Islet precursor cell (in vitro differentiated cells): Measurements from ENCODE around the gene CAPN8.

Experiments
- DNase-seq: peaks from one replicate; pipeline ENCODE4 v3.0.0-alpha.2; 2018

The CAPN8 gene

DNA sequence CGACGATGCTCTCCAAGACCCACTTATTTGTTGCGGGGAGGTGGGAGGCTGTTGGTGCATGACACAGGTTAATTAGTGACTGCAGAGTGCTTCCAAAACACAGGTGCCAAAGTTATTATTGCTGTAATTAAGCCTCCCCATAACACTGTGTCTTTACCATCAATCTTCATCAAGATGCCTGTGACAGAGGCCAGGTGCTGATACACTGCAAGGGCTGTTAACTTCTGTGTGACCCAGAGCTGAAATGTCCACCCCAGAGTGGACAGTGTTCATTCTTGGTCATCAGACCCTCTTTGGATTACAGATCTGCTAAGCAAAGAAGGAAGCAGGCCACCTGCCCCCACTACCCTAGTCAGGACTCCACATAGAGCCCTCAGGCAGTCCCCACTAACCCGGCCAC, 55.5 kb downstream of the CAPN8 start:
- DNase-seq = no peak

DNA sequence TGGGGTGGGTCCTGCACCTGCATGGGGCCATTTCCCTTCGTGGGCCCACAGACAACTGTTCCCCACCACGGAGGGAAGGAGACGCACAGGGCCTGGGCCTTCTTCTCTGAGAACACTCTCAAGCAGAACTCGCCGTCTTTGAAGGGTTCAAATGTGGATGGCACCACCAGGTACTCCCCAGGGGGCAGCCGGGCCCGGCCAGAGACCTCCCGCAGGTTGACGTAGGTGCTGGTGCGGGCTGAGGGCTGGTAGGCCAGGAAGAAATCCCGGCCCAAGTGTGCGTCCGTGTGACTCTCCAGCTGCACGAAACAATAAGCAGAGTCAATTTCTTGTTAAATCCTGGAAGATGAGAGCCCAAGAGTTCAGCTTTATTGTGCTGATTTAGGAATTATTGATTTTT, 56.4 kb downstream of the CAPN8 start:
- no peak for DNase-seq

DNA sequence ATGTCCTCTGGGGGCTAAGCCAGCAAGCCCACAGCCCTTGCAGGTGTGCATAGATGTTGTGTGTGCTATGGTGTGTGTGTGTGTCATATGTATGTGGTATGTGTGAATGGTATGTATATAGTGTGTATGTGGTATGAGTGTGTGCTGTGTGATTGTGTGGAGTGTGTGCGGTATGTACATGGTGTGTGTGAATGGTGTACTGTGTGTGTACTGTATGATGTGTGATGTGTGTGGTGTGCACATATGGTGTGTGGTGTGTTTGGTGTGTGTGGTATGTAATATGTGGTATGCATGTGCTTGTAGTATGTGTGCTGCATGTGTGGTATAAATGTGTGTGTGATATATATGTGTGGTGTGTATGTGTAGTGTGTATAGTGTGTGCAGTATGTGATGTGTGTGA, 107.0 kb downstream of the CAPN8 start:
- no peak for DNase-seq

DNA sequence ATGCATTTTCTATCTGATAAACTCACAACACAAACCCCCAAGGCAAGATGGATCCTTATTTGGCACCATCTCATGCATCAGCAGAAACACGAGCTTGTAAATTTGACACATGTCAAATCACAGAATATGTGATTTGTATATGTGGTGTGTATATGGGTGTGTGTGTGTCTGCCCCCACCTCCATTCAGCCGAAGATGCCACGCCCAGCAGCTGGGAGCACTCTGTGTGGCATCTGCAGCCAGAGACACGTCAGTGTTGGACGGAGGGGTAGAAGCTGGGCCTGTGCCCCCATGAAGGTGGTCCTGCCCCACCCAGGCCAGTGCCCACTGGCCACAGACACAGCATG, 108.4 kb downstream of the CAPN8 start:
- no peak for DNase-seq

DNA sequence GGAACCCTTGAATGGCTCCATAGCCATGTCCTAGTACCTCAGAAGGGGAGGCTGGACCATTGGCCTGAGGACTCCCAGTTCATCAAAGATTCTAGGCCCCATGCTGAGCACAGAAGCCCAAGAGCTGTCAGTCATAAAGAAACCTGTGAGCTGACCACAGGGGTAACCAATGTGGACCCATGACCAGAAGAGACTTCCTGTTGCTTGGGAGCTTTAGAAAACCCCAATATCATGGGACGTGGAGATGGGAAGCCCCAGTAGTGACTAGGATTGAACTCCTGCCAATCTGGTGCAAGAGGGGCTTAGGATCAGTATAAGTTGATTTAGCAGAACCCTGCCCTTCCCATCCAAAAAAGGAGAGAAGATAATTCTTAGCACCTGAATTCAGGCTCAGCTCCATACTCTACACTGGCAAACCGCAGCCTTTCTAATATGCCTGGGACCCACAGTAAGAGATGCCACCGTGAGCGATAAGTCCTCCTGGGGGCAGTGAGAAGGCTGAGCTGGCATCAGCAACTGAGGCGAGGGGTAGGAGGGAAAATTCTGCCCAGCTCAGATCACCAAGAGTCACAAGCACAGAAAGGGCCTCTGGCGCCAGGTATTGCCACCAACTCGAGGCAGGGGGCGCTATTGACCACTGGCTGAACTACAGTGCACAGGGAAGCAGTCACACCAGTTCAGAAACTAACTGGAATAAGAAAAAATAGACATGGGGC, 108.9 kb downstream of the CAPN8 start:
- DNase-seq = peak; percentile 76

DNA sequence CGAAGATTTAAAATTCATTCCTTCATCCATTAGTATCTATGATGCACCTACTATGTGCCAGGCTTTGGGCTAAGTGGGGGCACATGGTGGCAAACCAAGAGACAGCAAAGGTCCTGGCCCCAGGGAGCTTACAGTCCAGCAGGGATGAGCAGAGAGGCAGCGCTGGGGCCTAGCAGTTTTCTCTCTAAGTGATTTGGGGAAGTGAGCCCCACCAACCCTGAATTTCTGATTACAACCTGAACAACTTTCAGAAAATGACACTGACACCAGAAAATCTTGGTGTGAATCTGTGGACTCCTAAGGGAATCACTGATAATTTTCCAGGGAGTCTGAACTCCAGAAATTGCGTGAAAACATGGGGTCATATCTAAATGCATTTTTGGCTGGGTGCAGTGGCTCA, 111.5 kb downstream of the CAPN8 start:
- no peak for DNase-seq

DNA sequence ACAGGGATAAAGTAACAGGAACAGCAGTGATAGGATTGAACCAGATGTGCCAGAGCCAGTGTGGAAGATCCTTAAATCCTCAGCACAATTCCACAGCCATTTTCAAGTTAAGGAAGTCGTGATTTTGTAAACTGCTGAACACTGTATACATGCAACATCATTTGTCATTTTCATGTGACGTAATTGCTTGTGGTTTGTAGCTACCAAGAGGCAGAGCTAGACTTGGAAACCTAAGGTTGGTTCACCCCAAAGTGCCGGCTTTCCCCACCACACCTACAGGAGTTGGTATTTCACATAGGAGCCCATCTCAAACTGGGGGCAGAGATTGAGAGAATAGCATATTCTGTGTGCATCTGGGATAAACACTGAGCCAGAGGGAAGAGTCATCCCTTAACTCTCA, 113.9 kb downstream of the CAPN8 start:
- DNase-seq = no peak

DNA sequence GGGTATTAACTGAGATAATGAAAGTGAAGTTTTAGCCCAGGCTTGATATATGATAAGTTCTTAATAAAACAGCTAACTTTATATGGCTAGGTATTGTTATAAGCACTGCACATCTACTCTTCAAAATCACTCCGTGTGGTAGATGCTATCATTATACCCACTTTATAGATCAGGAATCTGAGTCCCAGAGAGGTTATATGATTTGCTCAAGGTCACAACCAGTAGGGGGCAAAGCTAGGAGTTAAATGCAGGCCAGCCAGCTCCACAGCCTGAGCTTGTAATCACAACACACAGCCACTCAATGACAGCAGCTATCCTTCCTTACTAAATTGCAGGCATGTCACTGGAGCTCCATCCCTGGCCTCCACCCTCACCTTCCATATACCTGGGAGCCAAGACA, 115.8 kb downstream of the CAPN8 start:
- DNase-seq = no peak

DNA sequence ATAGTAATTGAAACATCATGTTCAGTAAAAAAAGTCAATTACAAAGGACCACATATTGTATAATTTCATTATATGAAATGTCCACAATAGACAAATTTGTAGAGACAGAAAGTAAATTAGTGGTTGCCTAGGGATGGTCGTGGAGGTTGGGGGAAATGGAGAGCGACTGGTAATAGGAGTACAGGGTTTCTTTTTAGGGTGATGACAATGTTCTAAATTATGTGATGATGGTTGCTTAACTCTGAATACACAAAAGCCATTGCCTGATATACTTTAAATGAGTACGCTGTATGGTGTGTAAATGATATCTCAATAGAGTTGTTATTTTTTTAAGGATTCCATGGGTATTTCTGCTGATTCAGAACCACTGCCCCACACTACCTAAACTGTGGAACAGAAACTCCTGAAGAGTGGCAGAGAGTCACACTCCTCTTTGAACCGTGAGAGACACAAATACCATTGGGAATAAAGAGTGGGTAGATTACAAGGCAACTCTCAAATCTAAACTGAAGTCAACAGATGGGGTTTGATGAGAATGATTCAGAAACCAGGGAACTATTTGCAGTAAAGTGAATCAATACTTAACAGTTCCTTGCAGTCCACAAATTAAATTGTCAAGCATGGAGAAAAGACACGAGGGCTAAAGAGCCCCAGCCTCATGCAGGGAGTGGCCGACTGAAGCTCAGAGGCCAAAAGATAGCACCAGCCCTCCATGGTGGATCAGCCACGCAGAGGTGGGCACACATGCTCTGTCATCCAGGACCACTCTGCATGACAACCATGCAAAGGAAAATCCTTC, 118.0 kb downstream of the CAPN8 start:
- DNase-seq = no peak

DNA sequence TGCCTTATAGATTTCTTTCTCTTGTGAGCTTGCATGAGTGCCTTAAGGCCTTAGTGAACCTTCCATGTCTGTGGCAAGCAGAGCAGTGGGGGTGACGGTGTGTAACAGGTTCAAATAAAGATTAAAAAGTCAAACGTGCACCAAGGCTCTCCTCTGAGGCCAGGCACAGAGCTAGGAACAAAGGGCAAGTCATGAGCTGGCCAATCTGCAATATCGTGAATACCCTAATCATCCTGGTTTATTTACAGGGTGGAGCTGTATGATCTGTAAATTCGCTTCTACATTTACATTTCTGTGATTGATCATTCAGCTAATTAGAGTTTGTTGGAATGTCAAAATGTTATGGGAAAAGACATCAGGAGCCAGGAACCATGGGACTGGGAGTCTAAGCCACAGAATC, 120.2 kb downstream of the CAPN8 start:
- DNase-seq = no peak

DNA sequence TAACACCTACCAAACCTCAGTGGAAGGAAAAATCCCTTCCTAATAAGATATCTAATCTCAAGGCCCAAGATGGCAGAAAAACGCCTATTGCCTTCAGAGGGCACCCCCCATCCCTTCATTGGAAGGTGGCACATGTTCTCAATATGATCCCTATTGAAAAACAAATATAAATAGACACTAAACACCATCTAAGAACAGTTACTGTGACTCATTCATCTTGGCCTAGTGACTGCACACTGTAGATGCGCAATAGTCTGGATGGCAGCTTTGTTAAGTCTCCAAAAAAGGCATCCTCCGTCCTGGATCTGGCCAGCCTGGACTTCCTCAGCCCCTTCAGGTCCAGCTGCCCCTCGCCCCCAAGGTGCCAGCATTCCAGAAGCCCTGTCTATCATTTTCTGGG, 121.9 kb downstream of the CAPN8 start:
- DNase-seq = no peak

DNA sequence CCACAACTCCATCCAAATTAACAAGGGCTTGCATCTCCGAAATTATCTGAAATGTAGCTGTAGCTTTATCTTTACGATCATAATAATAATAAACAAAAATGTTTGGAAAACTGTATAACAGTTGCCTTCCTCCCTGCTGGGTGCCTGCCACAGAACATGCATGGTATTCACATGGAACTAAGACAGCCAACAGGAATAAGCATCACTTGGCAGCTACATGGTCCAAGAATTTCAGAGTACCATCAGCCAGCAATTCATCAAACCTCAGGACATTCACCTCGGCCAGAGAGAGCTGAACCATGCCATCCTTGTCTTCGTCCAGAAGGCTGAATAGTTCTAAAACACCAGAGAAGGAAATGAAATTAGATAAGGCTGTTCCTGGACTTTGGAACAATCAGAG, 122.7 kb downstream of the CAPN8 start:
- no peak for DNase-seq

DNA sequence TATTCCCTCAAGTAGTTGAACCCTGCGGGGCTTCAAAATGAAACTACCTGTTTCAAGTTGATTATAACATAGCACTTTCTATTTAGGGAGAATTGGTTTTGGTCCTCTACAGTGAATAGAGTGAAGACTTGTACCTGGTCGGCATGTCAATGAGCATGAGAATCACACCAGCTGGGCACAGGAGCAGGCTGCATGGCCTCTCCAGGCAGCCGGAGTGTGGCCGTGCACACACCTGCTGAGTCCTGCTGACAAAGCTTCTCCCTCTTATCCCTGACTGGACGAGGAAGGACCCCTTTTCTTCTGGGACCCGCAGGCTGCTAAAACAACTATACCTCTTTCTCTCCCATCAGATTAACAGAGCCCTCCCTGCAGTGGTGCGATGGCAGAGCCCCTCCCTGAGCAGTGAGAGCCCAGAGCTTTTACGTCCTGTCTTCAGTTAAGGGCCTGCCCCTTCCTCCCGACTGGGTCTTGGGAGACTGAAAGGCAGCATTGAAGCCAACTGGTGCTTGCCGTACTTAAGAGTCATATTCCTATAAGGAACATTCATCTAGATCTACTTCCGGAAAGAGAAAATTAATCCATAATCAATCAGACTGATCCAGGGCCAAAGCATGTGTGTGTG, 124.9 kb downstream of the CAPN8 start:
- DNase-seq = no peak

DNA sequence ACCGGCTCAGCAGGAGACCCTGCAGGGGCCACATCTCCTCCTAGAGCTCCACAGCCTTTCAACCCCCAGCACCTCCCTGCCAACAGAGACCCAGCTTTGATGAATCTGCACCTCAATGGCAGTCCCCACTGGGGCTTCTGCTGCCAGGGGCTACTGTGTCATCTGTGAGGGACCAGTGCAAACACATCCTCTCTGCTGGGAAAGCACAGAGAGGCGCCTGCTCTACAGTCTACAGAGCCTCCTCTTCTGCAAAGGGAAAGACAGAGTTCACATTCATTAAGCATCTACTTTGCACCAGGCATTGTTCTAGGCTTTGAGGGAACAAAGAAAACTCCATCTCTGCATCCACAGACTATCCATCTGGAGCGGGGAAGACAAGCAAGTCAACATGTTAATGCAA, 125.8 kb downstream of the CAPN8 start:
- no peak for DNase-seq

DNA sequence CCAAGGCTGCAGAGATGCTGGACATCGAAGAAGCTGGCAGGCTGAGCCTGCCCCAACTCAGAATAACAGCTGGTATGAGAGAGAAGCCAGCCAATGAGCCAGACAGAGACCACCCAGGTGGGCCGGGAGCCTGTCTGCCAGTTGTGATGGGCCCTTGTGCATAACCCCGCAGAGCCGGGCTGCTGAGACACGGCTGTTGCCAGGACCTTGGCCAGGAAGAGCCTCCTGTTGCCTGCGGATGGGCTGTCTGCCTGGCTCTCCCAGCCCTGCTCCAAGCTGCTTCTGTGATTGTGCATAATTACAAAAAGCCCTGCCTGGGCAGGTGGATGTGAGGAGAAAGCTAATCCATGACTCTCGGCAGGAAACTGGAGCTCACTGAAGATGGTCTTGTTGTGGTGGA, 126.5 kb downstream of the CAPN8 start:
- no peak for DNase-seq

DNA sequence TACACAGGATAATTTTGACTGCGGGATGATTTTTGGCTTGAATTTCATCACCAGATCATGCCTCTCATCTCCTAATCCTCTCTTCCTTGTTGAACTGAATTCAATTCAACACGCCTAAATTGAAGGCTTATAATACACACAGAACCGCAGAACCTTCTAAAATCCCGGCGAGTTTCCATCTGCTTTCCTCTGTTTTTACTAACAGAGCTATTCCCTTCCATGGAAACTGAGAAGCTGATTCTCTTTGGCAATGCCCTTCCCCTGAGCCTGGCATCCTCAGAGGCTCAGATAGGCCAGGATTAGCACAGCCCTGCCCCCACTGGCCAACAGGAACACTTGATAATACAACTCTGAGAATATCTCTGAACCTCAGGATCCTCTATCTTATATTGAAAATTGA, 130.2 kb downstream of the CAPN8 start:
- no peak for DNase-seq

DNA sequence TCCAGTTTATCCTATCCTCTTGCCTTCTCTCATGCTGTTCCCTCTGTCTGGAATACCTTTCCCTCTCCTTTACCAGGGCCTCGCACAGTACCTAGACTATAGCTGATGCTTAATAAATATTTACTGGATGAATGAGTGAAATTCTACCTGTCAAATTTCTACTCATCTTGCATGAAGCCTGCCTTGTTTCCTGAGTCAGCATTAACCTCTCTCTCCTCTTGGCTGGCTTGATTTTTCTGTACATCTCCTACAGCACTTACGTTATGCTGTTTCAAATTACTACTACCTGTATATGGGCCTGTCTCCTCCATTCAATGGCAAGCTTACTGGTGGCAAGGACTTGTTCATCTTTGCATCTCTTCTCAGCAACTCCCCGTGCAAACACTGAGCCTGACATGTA, 130.8 kb downstream of the CAPN8 start:
- DNase-seq = no peak

DNA sequence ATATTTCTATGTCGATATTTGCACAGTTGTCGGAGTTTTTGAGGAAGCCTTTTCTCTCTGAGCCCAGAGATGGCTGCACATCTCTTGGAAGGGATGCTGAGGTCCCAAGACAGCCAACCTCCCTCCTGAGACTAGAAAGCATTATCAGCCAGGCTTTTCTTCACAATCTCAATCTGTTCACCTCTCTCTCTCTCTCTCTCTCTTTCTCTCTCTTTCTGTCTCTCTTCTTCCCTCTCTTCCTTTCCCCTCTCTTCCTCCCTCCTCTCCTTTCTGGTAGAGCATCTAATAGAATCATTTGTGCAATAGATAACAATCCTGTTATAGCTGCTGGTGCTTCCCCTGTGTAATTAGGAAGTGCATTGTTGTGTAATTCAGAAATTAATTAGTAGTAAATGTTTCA, 131.8 kb downstream of the CAPN8 start:
- DNase-seq = no peak

DNA sequence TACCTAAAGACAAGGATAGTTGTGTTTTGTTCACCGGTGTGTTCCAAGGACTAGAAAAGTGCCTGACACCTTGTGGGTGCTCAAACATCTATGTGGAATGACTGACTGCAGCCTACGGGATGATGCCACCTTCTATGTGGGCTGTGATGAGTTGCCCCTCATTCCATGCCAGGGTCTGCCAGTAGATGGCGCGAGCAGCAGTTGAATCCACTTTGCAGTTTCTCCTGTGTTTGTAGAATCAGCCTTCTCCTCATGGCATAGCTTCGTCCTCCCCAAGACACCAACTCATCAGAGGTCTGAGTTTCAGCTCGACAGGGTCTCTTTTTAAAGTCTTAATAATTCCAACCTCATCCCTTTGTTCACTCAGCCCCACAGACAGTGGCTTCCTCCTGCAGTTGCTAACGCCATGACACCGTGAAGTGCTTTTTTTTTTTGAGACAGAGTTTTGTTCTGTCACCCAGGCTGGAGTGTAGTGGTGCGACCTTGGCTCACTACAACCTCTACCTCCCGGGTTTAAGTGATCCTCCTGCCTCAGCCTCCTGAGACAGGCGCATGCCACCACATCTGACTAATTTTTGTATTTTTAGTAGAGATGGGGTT, 133.7 kb downstream of the CAPN8 start:
- peak; percentile 74 for DNase-seq

DNA sequence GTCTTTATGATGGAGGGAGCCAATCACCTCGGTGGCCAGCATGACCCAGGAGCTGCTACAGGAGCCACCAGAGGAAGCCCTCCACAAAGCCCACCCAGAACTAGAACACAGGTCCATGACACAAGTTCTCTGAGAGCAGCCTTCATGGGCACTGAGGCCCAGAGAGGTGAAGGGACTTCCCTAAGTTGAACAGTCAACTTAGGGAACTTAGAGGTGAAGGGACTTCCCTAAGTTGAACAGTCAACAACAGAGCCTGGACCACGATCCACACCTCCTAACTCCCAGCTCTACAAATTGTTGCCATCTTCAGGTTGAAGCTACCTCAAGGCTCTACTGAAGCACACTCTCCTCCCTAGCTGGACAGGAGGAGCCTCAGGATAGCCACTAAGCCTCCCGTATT, 139.5 kb downstream of the CAPN8 start:
- DNase-seq = no peak

DNA sequence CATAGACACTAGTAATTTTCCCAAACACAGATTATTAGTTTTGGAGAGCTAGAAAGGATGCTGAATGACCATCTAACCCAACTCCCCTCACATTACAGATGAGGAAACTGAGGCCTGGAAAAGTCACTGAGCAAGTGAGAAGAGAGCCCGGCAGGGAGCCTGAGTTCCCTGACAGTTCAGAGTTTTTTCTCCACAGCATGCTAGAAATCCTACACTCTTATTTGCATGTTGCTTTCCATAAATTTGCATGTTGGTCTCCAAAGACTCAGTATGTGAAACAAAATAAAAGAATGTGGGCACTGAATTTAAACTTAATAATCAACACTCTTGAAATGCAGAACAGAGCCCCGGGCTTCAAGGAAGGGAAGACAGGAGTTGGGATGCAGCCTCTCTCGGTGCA, 140.0 kb downstream of the CAPN8 start:
- DNase-seq = no peak

DNA sequence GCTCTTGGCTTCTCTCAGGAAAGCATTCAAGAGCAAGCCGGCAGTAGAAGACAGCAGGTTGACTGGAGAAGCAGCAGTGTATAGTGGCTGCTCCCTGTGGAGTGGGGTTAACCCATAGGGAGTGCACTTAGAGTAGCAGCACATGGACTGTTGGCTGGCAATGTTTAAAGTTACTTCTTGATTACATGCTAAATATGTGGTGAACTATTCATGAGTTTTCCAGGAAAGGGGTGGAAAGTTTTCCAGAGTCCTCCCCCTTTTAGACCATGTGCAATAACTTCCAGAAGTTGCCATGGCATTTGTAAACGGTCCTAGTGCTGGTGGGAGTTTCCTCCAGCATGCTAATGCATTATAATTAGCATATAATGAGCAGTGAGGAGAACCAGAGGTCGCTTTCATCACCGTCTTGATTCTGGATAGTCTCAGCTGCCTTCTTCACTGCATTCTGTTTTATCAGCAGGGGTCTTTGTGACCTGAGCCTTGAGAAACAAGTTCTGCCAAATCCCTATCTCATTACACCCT, 140.5 kb downstream of the CAPN8 start:
- no peak for DNase-seq

DNA sequence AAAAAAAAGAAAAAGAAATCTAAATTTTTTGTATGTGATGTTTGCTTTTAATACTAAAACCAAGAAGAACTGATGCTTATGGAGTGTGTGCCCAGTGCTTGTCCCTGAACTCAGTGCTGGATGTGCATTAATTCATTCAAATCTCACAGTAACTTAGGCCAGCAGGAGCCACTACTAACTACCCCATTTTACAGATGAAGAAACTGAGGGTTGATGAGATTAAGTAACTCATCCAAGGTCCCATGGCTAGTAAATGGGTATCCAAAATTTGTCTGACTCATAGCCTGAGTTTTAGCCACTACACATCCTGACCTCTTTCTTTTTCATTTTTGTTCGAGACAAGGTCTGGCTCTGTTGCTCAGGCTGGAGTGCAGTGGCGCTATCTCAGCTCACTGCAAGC, 144.4 kb downstream of the CAPN8 start:
- no peak for DNase-seq

DNA sequence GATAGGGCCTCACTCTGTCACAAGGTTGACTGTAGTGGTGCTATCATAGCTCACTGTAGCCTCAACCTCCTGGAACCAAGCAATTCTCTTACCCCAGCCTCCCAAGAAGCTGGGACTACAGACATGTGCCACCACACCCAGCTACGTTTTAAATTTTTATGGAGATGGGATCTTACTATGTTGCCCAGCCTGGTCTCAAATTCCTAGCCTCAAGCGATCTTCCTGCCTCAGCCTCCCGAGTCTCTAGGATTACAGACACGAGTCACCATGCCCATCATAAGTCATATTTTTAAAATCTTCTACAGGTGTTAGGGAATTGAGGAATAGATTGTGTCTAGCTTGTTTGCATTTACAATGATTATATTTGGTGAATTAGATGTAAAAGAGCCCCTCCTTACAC, 145.3 kb downstream of the CAPN8 start:
- DNase-seq = no peak
